Right hindlimb (tissue), 1 donor: Measurements from ENCODE around the gene SCN3B.

Experiments
- DNase-seq: peaks from one replicate; pipeline ENCODE4 v3.0.0-alpha.2; 2018

SCN3B gene

GRCh38 chr11:123594188-123594901 lies 60.1 kb downstream of the SCN3B start:
- no peak for DNase-seq

GRCh38 chr11:123593570-123593969 lies 60.9 kb downstream of the SCN3B start:
- no peak for DNase-seq

- peak; percentile 82 for DNase-seq
These were observed 64.0 kb downstream of the SCN3B start for GRCh38 chr11:123590296-123590912.

GRCh38 chr11:123588864-123589262 lies 65.6 kb downstream of the SCN3B start:
- DNase-seq = no peak

- no peak for DNase-seq
These were observed 66.1 kb downstream of the SCN3B start for GRCh38 chr11:123588117-123588863.

- DNase-seq = no peak
These were observed 66.9 kb downstream of the SCN3B start for GRCh38 chr11:123587559-123587958.

GRCh38 chr11:123587044-123587443 lies 67.4 kb downstream of the SCN3B start:
- no peak for DNase-seq

GRCh38 chr11:123586568-123586967 lies 67.9 kb downstream of the SCN3B start:
- no peak for DNase-seq

- DNase-seq = no peak
These were observed 68.7 kb downstream of the SCN3B start for GRCh38 chr11:123585706-123586105.

- no peak for DNase-seq
These were observed 69.2 kb downstream of the SCN3B start for GRCh38 chr11:123585206-123585605.

GRCh38 chr11:123584737-123585136 lies 69.7 kb downstream of the SCN3B start:
- no peak for DNase-seq

- DNase-seq = no peak
These were observed 70.2 kb downstream of the SCN3B start for GRCh38 chr11:123584186-123584585.

- no peak for DNase-seq
These were observed 71.4 kb downstream of the SCN3B start for GRCh38 chr11:123582992-123583504.

- DNase-seq = no peak
These were observed 72.6 kb downstream of the SCN3B start for GRCh38 chr11:123581651-123582399.

GRCh38 chr11:123580557-123581275 lies 73.7 kb downstream of the SCN3B start:
- DNase-seq = peak; percentile 47

GRCh38 chr11:123580137-123580536 lies 74.3 kb downstream of the SCN3B start:
- DNase-seq = no peak

- no peak for DNase-seq
These were observed 75.0 kb downstream of the SCN3B start for GRCh38 chr11:123579482-123579812.
